Astrocyte of the cerebellum (primary cell): ENCODE data around the gene CLNK.

Source experiments
- DNase-seq: peaks from one replicate; pipeline ENCODE4 v3.0.0-alpha.2; 2011; ENCODE audit warnings: low read depth
- H3K4me3 ChIP-seq: 2 replicates; pipeline ENCODE4 v1.5.1; 2011; ENCODE audit warnings: mild to moderate bottlenecking, low read depth, low read length, moderate library complexity
- CTCF ChIP-seq: IDR thresholded peaks from 2 replicates; pipeline ENCODE4 v1.5.1; 2012; ENCODE audit warnings: low read length, low read depth, moderate library complexity, mild to moderate bottlenecking; ENCODE audit errors: missing control alignments
- in situ Hi-C: cut with HindIII; loops from 2 replicates; pipeline ENCODE4 v1.10.0; 2017; ENCODE audit warnings: low sequenced_read_pairs

CLNK gene

GRCh38 chr4:10607206-10607605 is 77.4 kb downstream of the CLNK start:
- in situ Hi-C loops: no loop called here
- no peak for TF ChIP-seq CTCF
- no peak overlapping the region for H3K4me3 ChIP-seq
- DNase-seq: no peak

GRCh38 chr4:10606483-10607155 is 77.9 kb downstream of the CLNK start:
- no peak for DNase-seq
- in situ Hi-C loops: no loop called here
- TF ChIP-seq CTCF: no peak
- no peak overlapping the region for H3K4me3 ChIP-seq

- in situ Hi-C loops: no loop called here
- no peak for TF ChIP-seq CTCF
- no peak for DNase-seq
- no peak overlapping the region for H3K4me3 ChIP-seq
Observed at GRCh38 chr4:10605746-10606482, 78.7 kb downstream of the CLNK start.

GRCh38 chr4:10605031-10605430 is 79.5 kb downstream of the CLNK start:
- DNase-seq: no peak
- no peak overlapping the region for H3K4me3 ChIP-seq
- in situ Hi-C loops: no loop called here
- TF ChIP-seq CTCF: no peak

- in situ Hi-C loops: no loop called here
- TF ChIP-seq CTCF: no peak
- H3K4me3 ChIP-seq: no peak overlapping the region
- DNase-seq: no peak
Observed at GRCh38 chr4:10599574-10599973, 85.0 kb downstream of the CLNK start.

GRCh38 chr4:10598829-10599228 is 85.7 kb downstream of the CLNK start:
- no peak for DNase-seq
- no peak for TF ChIP-seq CTCF
- in situ Hi-C loops: no loop called here
- no peak overlapping the region for H3K4me3 ChIP-seq
